ENCODE measurements around the gene MCOLN2.

DNA sequence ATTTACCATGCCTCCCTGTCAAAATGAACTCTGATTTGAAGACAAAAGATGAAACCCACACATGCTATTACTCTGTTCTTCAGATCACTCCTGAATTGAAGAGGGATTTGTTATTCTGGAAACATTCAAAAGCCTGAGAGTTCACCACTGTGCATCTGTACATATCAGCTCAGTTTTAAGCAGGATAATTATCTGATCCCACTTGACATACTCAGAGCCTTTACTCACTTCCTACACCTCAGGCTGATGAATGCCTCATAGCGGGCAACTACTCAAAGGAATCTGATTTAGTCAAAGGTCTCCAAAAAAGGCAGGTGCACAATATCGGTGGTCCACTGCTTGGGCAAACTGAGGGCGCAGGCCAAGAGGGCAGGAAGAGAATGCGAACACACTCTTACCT is 56.4 kb downstream of the MCOLN2 start:
- TF ChIP-seq, protein P1, sequence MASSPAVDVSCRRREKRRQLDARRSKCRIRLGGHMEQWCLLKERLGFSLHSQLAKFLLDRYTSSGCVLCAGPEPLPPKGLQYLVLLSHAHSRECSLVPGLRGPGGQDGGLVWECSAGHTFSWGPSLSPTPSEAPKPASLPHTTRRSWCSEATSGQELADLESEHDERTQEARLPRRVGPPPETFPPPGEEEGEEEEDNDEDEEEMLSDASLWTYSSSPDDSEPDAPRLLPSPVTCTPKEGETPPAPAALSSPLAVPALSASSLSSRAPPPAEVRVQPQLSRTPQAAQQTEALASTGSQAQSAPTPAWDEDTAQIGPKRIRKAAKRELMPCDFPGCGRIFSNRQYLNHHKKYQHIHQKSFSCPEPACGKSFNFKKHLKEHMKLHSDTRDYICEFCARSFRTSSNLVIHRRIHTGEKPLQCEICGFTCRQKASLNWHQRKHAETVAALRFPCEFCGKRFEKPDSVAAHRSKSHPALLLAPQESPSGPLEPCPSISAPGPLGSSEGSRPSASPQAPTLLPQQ (tag by site-specific recombination; IDR thresholded peaks at IDR 0.05), result no peak
- TF ChIP-seq SP2 (tag by site-specific recombination; IDR thresholded peaks at IDR 0.05), result no peak

Data from HEK293 (cell line).